SK-N-SH treated with all-trans-retinoic acid at 6 μM for 48 hours (cell line): ENCODE results near the gene STEAP3.
A peak's percentile ranks its signal among the peaks of the same experiment; 100 is the strongest.

Experiments used
- ATAC-seq: fragments of 200-7000 bp; cut with Tn5 transposase; 3 replicates; pipeline ENCODE4 v1.9.1; 2020; ENCODE audit warnings: mild to moderate bottlenecking, moderate library complexity
- ARNTL ChIP-seq: fragments of 450-650 bp; formaldehyde crosslinking; IDR thresholded peaks from 2 replicates; pipeline ENCODE4 v1.5.0; 2020; ENCODE audit warnings: low read depth, mild to moderate bottlenecking, moderate library complexity, borderline replicate concordance
- BACH2 ChIP-seq: fragments of 250-450 bp; sonication (Bioruptor Pico); IDR thresholded peaks from 2 replicates; pipeline ENCODE4 v1.9.0; 2021; ENCODE audit warnings: mild to moderate bottlenecking, borderline replicate concordance
- CSDC2 ChIP-seq: fragments of 250-450 bp; sonication (Bioruptor Pico); IDR thresholded peaks from 2 replicates; pipeline ENCODE4 v1.5.0; 2020; ENCODE audit warnings: mild to moderate bottlenecking, moderate library complexity
- ESRRG ChIP-seq: fragments of 250-450 bp; sonication (Bioruptor Pico); IDR thresholded peaks from 2 replicates; pipeline ENCODE4 v1.6.1; 2021; ENCODE audit warnings: mild to moderate bottlenecking
- GLIS3 ChIP-seq: fragments of 250-450 bp; sonication (Bioruptor Pico); IDR thresholded peaks from 2 replicates; pipeline ENCODE4 v1.5.0; 2020; ENCODE audit warnings: mild to moderate bottlenecking, moderate library complexity
- ISL1 ChIP-seq: fragments of 250-450 bp; sonication (Bioruptor Pico); IDR thresholded peaks from 2 replicates; pipeline ENCODE4 v2.1.2; 2022; ENCODE audit warnings: mild to moderate bottlenecking, moderate library complexity
- OSR1 ChIP-seq: fragments of 250-450 bp; sonication (Bioruptor Pico); IDR thresholded peaks from 2 replicates; pipeline ENCODE4 v1.8.0; 2022; ENCODE audit warnings: moderate library complexity, mild to moderate bottlenecking, inconsistent platforms
- PPARA ChIP-seq: fragments of 250-450 bp; sonication (Bioruptor Pico); IDR thresholded peaks from 2 replicates; pipeline ENCODE4 v1.5.0; 2020; ENCODE audit warnings: mild to moderate bottlenecking, borderline replicate concordance
- ZC3H10 ChIP-seq: fragments of 250-450 bp; sonication (Bioruptor Pico); IDR thresholded peaks from 2 replicates; pipeline ENCODE4 v1.5.1; 2021; ENCODE audit warnings: mild to moderate bottlenecking, moderate library complexity
- ZFP3 ChIP-seq: fragments of 250-450 bp; sonication (Bioruptor Pico); IDR thresholded peaks from 2 replicates; pipeline ENCODE4 v1.5.0; 2020; ENCODE audit warnings: mild to moderate bottlenecking, moderate library complexity
- ZFP30 ChIP-seq: fragments of 450-650 bp; formaldehyde crosslinking; IDR thresholded peaks from 2 replicates; pipeline ENCODE4 v1.5.0; 2022; ENCODE audit warnings: mild to moderate bottlenecking, moderate library complexity
- ZNF8 ChIP-seq: fragments of 450-650 bp; formaldehyde crosslinking; IDR thresholded peaks from 2 replicates; pipeline ENCODE4 v1.5.0; 2020; ENCODE audit warnings: mild to moderate bottlenecking, moderate library complexity
- TF ChIP-seq, protein P1 (sequence below): fragments of 250-450 bp; sonication (Bioruptor Pico); IDR thresholded peaks from 2 replicates; pipeline ENCODE4 v1.5.0; 2020; ENCODE audit warnings: mild to moderate bottlenecking, moderate library complexity
- TF ChIP-seq, protein P2 (sequence below): fragments of 250-450 bp; sonication (Bioruptor Pico); IDR thresholded peaks from 2 replicates; pipeline ENCODE4 v1.8.0; 2021; ENCODE audit warnings: low read depth, mild to moderate bottlenecking, moderate library complexity, borderline replicate concordance
- TF ChIP-seq, protein P3 (sequence below): fragments of 250-450 bp; sonication (Bioruptor Pico); IDR thresholded peaks from 2 replicates; pipeline ENCODE4 v1.8.0; 2020; ENCODE audit warnings: mild to moderate bottlenecking, moderate library complexity, borderline replicate concordance
- TF ChIP-seq, protein P4 (sequence below): fragments of 250-450 bp; sonication (Bioruptor Pico); IDR thresholded peaks from 2 replicates; pipeline ENCODE4 v1.5.1; 2021; ENCODE audit warnings: mild to moderate bottlenecking, moderate library complexity

The STEAP3 gene

DNA sequence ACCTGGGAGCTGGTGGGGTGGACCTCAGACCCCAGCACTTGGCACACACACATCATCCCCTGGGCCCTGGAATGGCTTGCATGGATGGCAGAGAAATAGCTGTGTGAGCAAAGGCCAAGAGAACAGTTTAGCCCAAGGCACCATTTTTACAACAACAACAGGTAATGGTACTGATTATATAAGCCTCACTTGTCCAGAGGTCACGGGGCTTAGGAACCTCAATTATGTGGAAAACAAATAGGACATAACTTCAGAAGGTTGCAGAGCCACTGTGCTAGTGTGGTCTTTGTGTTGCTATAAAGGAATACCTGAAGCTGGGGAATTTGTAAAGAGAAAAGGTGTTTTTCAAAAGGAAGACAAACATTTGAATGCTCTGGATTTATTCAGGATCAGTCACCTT is 13.2 kb downstream of the STEAP3 start:
- TF ChIP-seq, protein P1, sequence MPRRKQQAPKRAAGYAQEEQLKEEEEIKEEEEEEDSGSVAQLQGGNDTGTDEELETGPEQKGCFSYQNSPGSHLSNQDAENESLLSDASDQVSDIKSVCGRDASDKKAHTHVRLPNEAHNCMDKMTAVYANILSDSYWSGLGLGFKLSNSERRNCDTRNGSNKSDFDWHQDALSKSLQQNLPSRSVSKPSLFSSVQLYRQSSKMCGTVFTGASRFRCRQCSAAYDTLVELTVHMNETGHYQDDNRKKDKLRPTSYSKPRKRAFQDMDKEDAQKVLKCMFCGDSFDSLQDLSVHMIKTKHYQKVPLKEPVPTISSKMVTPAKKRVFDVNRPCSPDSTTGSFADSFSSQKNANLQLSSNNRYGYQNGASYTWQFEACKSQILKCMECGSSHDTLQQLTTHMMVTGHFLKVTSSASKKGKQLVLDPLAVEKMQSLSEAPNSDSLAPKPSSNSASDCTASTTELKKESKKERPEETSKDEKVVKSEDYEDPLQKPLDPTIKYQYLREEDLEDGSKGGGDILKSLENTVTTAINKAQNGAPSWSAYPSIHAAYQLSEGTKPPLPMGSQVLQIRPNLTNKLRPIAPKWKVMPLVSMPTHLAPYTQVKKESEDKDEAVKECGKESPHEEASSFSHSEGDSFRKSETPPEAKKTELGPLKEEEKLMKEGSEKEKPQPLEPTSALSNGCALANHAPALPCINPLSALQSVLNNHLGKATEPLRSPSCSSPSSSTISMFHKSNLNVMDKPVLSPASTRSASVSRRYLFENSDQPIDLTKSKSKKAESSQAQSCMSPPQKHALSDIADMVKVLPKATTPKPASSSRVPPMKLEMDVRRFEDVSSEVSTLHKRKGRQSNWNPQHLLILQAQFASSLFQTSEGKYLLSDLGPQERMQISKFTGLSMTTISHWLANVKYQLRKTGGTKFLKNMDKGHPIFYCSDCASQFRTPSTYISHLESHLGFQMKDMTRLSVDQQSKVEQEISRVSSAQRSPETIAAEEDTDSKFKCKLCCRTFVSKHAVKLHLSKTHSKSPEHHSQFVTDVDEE (CRISPR knock-in tag) = no peak
- TF ChIP-seq, protein P2, sequence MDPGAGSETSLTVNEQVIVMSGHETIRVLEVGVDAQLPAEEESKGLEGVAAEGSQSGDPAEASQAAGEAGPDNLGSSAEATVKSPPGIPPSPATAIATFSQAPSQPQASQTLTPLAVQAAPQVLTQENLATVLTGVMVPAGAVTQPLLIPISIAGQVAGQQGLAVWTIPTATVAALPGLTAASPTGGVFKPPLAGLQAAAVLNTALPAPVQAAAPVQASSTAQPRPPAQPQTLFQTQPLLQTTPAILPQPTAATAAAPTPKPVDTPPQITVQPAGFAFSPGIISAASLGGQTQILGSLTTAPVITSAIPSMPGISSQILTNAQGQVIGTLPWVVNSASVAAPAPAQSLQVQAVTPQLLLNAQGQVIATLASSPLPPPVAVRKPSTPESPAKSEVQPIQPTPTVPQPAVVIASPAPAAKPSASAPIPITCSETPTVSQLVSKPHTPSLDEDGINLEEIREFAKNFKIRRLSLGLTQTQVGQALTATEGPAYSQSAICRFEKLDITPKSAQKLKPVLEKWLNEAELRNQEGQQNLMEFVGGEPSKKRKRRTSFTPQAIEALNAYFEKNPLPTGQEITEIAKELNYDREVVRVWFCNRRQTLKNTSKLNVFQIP (CRISPR knock-in tag) = no peak
- TF ChIP-seq, protein P3, sequence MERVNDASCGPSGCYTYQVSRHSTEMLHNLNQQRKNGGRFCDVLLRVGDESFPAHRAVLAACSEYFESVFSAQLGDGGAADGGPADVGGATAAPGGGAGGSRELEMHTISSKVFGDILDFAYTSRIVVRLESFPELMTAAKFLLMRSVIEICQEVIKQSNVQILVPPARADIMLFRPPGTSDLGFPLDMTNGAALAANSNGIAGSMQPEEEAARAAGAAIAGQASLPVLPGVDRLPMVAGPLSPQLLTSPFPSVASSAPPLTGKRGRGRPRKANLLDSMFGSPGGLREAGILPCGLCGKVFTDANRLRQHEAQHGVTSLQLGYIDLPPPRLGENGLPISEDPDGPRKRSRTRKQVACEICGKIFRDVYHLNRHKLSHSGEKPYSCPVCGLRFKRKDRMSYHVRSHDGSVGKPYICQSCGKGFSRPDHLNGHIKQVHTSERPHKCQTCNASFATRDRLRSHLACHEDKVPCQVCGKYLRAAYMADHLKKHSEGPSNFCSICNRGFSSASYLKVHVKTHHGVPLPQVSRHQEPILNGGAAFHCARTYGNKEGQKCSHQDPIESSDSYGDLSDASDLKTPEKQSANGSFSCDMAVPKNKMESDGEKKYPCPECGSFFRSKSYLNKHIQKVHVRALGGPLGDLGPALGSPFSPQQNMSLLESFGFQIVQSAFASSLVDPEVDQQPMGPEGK (CRISPR knock-in tag) = no peak
- no peak for ATAC-seq

DNA sequence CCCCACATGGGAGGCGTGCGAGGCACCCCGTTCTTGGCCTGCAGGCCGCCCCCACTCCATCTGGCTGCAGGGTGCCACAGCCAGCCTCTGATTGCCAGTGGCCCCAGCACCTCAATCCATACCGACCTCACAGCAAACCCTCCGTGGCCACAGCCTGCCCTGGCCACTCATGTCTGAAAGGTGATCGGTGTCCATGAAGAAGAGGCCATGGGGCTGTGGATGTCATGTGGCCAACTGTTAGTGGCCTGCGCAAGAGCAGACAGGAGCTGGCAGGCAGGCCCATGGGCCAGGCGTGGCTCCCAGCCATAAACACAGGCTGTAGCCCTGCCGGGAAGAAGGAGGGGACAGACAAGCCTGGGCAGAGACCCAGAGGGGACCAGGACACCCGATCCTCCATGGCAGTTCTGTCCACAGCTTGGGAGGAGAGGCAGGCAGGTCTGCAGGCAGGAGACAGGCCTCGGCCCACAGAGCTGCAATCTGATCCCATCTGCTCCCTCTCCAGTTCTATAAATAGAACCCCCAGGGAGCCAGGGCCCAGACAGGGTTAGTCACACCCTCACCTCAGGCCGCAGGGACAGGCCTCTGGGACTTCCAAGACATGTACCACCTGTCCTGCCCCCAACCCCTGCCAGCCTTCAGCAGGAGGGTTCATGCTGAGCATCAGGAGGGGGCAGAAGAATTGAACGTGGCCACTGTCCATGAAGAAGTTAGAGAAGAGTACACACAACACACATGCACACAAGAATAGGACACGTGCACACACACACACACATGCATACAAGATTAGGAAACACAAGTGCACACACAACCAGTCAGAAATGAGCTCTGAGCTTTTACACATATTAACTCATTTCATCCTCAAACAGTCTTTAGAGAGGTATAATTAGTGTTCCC is 16.9 kb downstream of the STEAP3 start:
- no peak for TF ChIP-seq OSR1 (CRISPR knock-in tag)
- TF ChIP-seq, protein P4, sequence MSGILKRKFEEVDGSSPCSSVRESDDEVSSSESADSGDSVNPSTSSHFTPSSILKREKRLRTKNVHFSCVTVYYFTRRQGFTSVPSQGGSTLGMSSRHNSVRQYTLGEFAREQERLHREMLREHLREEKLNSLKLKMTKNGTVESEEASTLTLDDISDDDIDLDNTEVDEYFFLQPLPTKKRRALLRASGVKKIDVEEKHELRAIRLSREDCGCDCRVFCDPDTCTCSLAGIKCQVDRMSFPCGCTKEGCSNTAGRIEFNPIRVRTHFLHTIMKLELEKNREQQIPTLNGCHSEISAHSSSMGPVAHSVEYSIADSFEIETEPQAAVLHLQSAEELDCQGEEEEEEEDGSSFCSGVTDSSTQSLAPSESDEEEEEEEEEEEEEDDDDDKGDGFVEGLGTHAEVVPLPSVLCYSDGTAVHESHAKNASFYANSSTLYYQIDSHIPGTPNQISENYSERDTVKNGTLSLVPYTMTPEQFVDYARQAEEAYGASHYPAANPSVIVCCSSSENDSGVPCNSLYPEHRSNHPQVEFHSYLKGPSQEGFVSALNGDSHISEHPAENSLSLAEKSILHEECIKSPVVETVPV (CRISPR knock-in tag) = no peak
- no peak for TF ChIP-seq ZNF8 (CRISPR knock-in tag)
- no peak for TF ChIP-seq ZFP30 (CRISPR knock-in tag)
- no peak for TF ChIP-seq GLIS3 (CRISPR knock-in tag)
- peak; percentile 97 for ATAC-seq

DNA sequence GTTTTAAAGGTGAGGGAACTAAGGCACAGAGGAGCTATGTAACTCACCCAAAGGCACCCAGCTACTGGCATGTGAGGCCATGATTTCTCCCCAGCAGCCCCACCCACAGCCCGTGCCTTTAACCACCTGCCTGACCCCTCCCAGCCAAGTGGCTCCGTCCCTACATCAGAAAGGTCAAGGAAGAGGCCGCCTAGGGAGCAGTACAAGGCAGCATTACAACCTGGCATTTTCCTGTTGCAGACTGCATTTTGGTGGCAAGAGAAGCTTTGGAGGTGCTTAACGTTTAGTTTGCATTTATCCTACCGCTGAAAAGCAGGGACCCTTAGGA is 17.5 kb downstream of the STEAP3 start:
- peak; percentile 4; the same call in 1 of the 3 replicates for ATAC-seq
- TF ChIP-seq, protein P2 (CRISPR knock-in tag) = no peak
- TF ChIP-seq ARNTL (CRISPR knock-in tag) (no peak), OSR1 (CRISPR knock-in tag) (no peak), ESRRG (CRISPR knock-in tag) (no peak), ZFP30 (CRISPR knock-in tag) (no peak), ZNF8 (CRISPR knock-in tag) (no peak), ISL1 (CRISPR knock-in tag) (no peak), CSDC2 (no peak), ZC3H10 (CRISPR knock-in tag) (no peak), BACH2 (CRISPR knock-in tag) (no peak), ZFP3 (CRISPR knock-in tag) (no peak), PPARA (CRISPR knock-in tag) (no peak)
- TF ChIP-seq, all 23 proteins: peak for 0
